ENCODE data around the gene CEP72. TPM values are rescaled to one million over a fixed set of nuclear protein-coding genes. Genes with fewer than 3 reads are reported as not detected.

Gene CEP72
- total and polyA plus RNA-seq, 2 donors (not counting 1 experiment from before 2014, with no cell fraction given) = 7.7 to 32.9 TPM

GRCh38 chr5:638501-639252 lies 26.5 kb downstream of the CEP72 start:
- POLR2A ChIA-PET = no interaction called here
- Histone ChIP-seq H3K9ac (ENCODE audit: low read length) (no peak overlapping the region), H3K4me2 (replicated peaks; ENCODE audit: low read depth, low read length, poor library complexity, severe bottlenecking) (no peak overlapping the region), H2AFZ (ENCODE audit: insufficient read depth, low read depth, low read length, poor library complexity, severe bottlenecking) (no peak overlapping the region), H4K20me1 (ENCODE audit: control insufficient read depth, insufficient read depth, low read length, poor library complexity, severe bottlenecking) (no peaks in the 10 kb centered on the region), H3K4me3 (ENCODE audit: control extremely low read depth in 1 of 5, extremely low read depth in 1 of 5, insufficient read depth in 1 of 5, low read depth in 2 of 5, low read length in 4 of 5) (no peak overlapping the region), H3K9me3 (ENCODE audit: control extremely low read depth in 1 of 3, control insufficient read depth in 2 of 3, insufficient read depth in 1 of 3, low read length in 2 of 3) (peaks cover 0 to 11% (median 0%) of the 10 kb centered on the region in 3 donors), H3K27ac (ENCODE audit: low read length in 2 of 2) (no peak overlapping the region), H3K79me2 (ENCODE audit: control insufficient read depth, insufficient read depth, low read length) (no peaks in the 10 kb centered on the region), H3K27me3 (replicated peaks in 1 of 4; ENCODE audit: control extremely low read depth in 1 of 4, control insufficient read depth in 3 of 4, insufficient read depth in 4 of 4, low read length in 3 of 4) (no peaks in the 10 kb centered on the region), H3K36me3 (replicated peaks in 1 of 2; ENCODE audit: control extremely low read depth in 1 of 2, control insufficient read depth in 1 of 2, extremely low read depth in 1 of 2, insufficient read depth in 2 of 2, low read length in 1 of 2) (peaks cover 0 to 38% of the 10 kb centered on the region in 2 experiments), H3K4me1 (ENCODE audit: control insufficient read depth in 2 of 2, insufficient read depth in 2 of 2, low read length in 2 of 2) (peaks cover 2 to 4% of the 10 kb centered on the region in 2 donors)
- Mint-ChIP-seq H3K27me3 (no peaks in the 10 kb centered on the region), H3K4me1 (peaks cover 6% of the 10 kb centered on the region), H3K27ac (no peak overlapping the region), H3K4me3 (no peak overlapping the region), H3K9me3 (ENCODE audit: insufficient read depth) (no peaks in the 10 kb centered on the region)
- ATAC-seq (ENCODE audit: low read depth) = no peak
- no peak for DNase-seq
- CTCF ChIA-PET = no interaction called here
- 95% methylated on average over 29 of the region's 29 CpGs for WGBS (ENCODE audit: insufficient coverage)
- intact Hi-C loops (cut with micrococcal nuclease) = no loop called here
- TF ChIP-seq CTCF (IDR thresholded peaks at IDR 0.05) (no peak), EZH2 (IDR thresholded peaks at IDR 0.05; ENCODE audit: borderline replicate concordance, insufficient read depth, low read depth, low read length, poor library complexity, severe bottlenecking) (no peak)

GRCh38 chr5:639253-639530 lies 27.1 kb downstream of the CEP72 start:
- Histone ChIP-seq H3K9ac (ENCODE audit: low read length) (no peak overlapping the region), H3K9me3 (ENCODE audit: control extremely low read depth in 1 of 3, control insufficient read depth in 2 of 3, insufficient read depth in 1 of 3, low read length in 2 of 3) (peaks cover 0 to 11% (median 0%) of the 10 kb centered on the region in 3 donors), H3K36me3 (replicated peaks in 1 of 2; ENCODE audit: control extremely low read depth in 1 of 2, control insufficient read depth in 1 of 2, extremely low read depth in 1 of 2, insufficient read depth in 2 of 2, low read length in 1 of 2) (peaks cover 0 to 38% of the 10 kb centered on the region in 2 experiments), H3K27me3 (replicated peaks in 1 of 4; ENCODE audit: control extremely low read depth in 1 of 4, control insufficient read depth in 3 of 4, insufficient read depth in 4 of 4, low read length in 3 of 4) (no peaks in the 10 kb centered on the region), H3K27ac (ENCODE audit: low read length in 2 of 2) (no peak overlapping the region), H4K20me1 (ENCODE audit: control insufficient read depth, insufficient read depth, low read length, poor library complexity, severe bottlenecking) (no peaks in the 10 kb centered on the region), H2AFZ (ENCODE audit: insufficient read depth, low read depth, low read length, poor library complexity, severe bottlenecking) (no peak overlapping the region), H3K79me2 (ENCODE audit: control insufficient read depth, insufficient read depth, low read length) (no peaks in the 10 kb centered on the region), H3K4me2 (replicated peaks; ENCODE audit: low read depth, low read length, poor library complexity, severe bottlenecking) (no peak overlapping the region), H3K4me3 (ENCODE audit: control extremely low read depth in 1 of 5, extremely low read depth in 1 of 5, insufficient read depth in 1 of 5, low read depth in 2 of 5, low read length in 4 of 5) (no peak overlapping the region), H3K4me1 (ENCODE audit: control insufficient read depth in 2 of 2, insufficient read depth in 2 of 2, low read length in 2 of 2) (peaks cover 7 to 9% of the 10 kb centered on the region in 2 donors)
- Mint-ChIP-seq H3K27ac (no peak overlapping the region), H3K4me3 (no peak overlapping the region), H3K27me3 (no peaks in the 10 kb centered on the region), H3K9me3 (ENCODE audit: insufficient read depth) (no peaks in the 10 kb centered on the region), H3K4me1 (peaks cover 10% of the 10 kb centered on the region)
- TF ChIP-seq CTCF (IDR thresholded peaks at IDR 0.05) (no peak), EZH2 (IDR thresholded peaks at IDR 0.05; ENCODE audit: borderline replicate concordance, insufficient read depth, low read depth, low read length, poor library complexity, severe bottlenecking) (no peak)
- DNase-seq (no peak), ATAC-seq (ENCODE audit: low read depth) (no peak)
- ChIA-PET CTCF (no interaction called here), POLR2A (no interaction called here)
- intact Hi-C loops (cut with micrococcal nuclease) = no loop called here
- WGBS (ENCODE audit: insufficient coverage) = 98% methylated on average over 8 of the region's 9 CpGs

Data from B cell (primary cell).